Activated CD4-positive, alpha-beta memory T cell treated with anti-CD3 and anti-CD28 coated beads, Interleukin-2, amount 10 ng/mL, durations not matched to agents 7 days and 5 days (primary cell): ENCODE data around the gene DDX49. TPM values are rescaled to one million over a fixed set of nuclear protein-coding genes. Genes with fewer than 3 reads are reported as not detected.
"Not testable (repeated sequence)": the region's sequence is repeated elsewhere in the genome, so short reads cannot be mapped to it uniquely, and the experiment has no call there.

Experiments
- CTCF ChIA-PET: fragments of 350-600 bp; sonication (Branson Sonifier 250); formaldehyde crosslinking; loops from one replicate; lab custom pipeline; 2021; ENCODE audit warnings: antibody characterized with exemption, inconsistent platforms; lab: Charles Lee
- POLR2A ChIA-PET: fragments of 350-600 bp; sonication (Branson Sonifier 250); formaldehyde crosslinking; loops from one replicate; lab custom pipeline; 2021; ENCODE audit warnings: antibody characterized with exemption; lab: Charles Lee
- DNase-seq: peaks from one replicate; pipeline ENCODE4 v3.0.0-alpha.2; 2020
- H3K27ac Mint-ChIP-seq: one replicate; pipeline ENCODE4 v1.8.0; 2021; ENCODE audit warnings: mild to moderate bottlenecking, mixed read lengths
- H3K27me3 Mint-ChIP-seq: one replicate; pipeline ENCODE4 v1.8.0; 2021; ENCODE audit warnings: mixed read lengths
- H3K36me3 Mint-ChIP-seq: one replicate; pipeline ENCODE4 v1.8.0; 2021; ENCODE audit warnings: low read depth, mixed read lengths
- H3K4me1 Mint-ChIP-seq: one replicate; pipeline ENCODE4 v1.8.0; 2021; ENCODE audit warnings: mixed read lengths
- H3K4me3 Mint-ChIP-seq: one replicate; pipeline ENCODE4 v1.8.0; 2021; ENCODE audit warnings: mild to moderate bottlenecking, mixed read lengths
- H3K9me3 Mint-ChIP-seq: one replicate; pipeline ENCODE4 v1.8.0; 2021; ENCODE audit warnings: mixed read lengths
- total RNA-seq, 2 experiments: library from RNA; stranded (reverse); gene quantifications; one replicate each; pipeline ENCODE4 v1.2.3, GENCODE V29; 2021

Gene DDX49
- total RNA-seq, 2 experiments from 2014 or later: 34.0 to 36.2 TPM

DNA sequence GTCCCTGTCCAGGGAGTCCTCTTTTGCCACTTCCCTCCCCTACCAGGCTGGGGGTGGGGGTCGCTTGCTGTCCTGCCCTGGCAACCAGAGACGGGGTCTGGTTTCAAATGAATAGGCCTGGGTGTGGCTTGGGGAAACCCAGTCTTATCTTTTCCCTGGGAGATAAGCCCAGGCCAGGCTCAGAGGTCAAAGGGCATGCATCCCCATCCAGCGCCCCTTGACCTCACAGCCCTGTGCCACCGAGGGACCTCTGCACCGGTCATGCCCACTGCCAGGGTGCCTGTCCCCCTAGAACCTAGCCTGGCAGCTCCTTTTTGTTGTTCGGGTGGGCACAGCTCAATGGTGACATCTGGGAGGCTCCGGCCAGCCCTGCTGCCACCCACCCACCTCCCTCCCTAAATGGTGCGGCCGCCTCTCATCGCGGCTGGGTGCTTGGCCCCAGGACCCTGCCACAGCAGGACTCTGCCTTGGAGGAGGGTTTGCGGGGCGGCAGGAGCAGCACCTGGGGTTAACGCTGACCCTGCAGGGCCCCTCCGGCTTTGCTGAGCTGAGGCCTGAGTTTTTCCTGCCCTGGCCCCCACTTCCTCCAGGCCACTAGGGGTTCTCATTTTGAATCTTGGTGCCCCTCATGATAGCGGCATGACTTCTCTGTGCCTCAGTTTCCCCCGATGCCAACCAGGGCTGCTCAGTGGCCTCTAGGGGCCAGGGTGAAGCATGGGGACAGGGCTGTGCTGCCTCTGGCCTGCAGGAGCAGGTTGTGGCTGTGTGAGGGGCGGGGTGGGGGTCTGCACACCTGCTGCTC lies 20.7 kb upstream of the DDX49 start:
- peaks cover 24% of the 10 kb centered on the region for H3K27me3 Mint-ChIP-seq
- no peaks in the 10 kb centered on the region for H3K9me3 Mint-ChIP-seq
- H3K4me1 Mint-ChIP-seq: peaks cover 4% of the 10 kb centered on the region
- no peak overlapping the region for H3K27ac Mint-ChIP-seq
- CTCF ChIA-PET: no interaction called here
- H3K36me3 Mint-ChIP-seq: no peaks in the 10 kb centered on the region
- DNase-seq: no peak
- POLR2A ChIA-PET: no interaction called here
- H3K4me3 Mint-ChIP-seq: no peak overlapping the region

DNA sequence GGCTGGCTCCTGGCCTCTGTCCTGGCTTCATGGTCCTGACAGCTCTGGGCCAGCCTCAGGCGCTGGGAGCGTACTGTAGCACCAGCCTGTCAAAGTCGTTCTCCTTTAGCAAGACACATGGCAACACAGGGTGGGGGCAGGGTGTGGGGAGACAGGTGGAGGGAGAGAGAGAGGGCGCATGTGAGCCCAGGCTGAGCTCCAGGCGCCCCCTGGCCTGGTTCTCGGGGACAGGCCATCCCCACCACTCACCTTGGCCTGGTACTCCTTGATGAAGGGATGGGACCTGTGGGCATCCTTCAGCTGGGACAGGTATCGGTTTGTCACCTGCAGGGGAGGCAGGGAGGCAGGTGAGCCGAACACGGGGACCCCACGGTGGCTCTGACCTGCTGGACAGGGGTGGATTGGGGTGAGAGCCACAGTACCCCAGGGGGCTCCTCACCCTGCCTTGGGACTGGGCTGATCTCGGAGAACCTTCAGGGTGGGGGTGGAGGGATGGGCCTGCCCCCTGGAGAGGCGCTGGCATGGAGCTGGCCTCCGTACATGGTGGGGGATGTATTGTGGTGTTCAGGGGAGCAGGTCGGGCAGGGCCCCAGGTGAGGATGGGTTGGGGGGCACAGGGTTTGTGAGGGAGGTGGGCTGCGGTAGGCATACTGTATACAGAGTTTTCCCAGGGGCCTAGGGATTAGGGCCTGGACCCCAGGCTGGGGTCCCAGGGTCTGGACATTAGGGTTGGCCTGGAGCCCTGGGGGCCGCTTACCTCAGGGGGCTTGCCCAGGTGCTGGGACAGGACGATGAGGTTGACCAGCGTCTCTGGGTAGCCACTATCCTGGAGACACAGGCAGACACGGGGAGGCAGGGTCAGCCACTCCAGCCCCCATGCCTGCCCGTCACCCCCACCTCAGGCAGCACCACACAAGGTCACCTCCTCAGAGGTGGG lies 19.6 kb upstream of the DDX49 start:
- Mint-ChIP-seq H3K27ac (no peak overlapping the region), H3K27me3 (peaks cover 18% of the 10 kb centered on the region), H3K36me3 (no peaks in the 10 kb centered on the region), H3K4me3 (no peak overlapping the region), H3K4me1 (peaks cover 4% of the 10 kb centered on the region), H3K9me3 (no peaks in the 10 kb centered on the region)
- ChIA-PET CTCF (no interaction called here), POLR2A (interaction anchor here (1.1 kb wide), 1 partner anchor 20 kb away, joined by 3 read pairs; the partner anchor contains the start of genes COPE and DDX49)
- no peak for DNase-seq

DNA sequence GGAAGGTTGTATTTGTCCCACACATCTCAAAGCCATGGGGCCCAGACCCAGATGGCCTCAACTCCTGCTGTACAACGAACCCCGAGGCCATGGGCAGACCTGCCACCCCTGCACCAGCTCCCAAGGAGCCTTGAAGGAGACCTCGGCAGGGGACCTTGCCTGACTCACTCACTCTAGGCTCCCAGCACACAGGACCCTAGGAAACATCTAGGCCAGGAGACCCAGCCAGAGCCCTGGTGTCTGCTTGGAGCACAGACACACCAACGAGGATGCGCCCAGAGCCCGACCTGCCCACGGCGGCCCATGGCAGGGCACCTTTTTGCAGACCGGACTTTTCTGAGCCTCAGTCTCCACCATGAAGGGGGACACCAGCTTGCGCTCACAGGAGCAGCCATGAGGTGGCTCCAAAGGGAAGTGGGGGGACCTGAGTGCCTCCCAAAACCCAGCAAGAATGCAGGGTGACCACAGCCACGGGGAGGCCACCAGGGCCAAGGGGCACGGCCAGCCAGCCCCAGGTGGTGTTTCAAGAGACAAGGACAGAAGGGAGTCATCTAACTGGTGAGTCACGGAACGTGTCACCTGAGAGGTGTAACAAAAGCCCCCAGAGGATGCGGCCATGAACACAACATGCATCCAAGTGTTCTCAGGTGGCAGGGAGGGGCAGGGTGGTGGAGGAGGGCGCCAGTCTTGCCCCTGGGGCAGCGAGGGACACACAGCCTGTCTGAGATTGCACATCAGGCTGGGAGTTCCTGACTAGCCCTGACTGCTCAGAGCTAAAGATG lies 18.6 kb upstream of the DDX49 start:
- Mint-ChIP-seq H3K9me3 (no peaks in the 10 kb centered on the region), H3K4me1 (peaks cover 2% of the 10 kb centered on the region), H3K27ac (no peak overlapping the region), H3K36me3 (peaks cover 5% of the 10 kb centered on the region), H3K4me3 (no peak overlapping the region), H3K27me3 (peaks cover 14% of the 10 kb centered on the region)
- ChIA-PET POLR2A (no interaction called here), CTCF (no interaction called here)
- no peak for DNase-seq

DNA sequence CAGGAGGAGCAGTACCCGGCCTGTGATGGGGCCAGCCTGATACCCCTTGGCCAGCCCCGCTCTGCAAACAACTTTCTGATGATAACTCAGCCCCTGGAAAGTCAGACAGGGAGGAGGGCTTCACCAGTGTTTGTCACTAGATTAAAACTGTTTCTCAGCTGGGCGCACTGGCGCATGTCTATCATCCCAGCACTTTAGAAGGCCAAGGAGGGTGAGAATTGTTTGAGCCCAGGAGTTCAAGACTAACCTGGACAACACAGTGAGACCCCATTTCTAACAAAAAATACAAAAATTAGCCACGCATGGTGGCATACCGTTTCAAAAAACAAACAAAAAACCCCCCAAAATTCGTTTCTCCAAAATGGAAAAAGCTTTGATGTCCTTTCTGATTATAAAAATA lies 18.0 kb upstream of the DDX49 start:
- Mint-ChIP-seq H3K4me3 (no peak overlapping the region), H3K27ac (no peak overlapping the region), H3K27me3 (peaks cover 12% of the 10 kb centered on the region), H3K9me3 (no peaks in the 10 kb centered on the region), H3K4me1 (peaks cover under 1% of the 10 kb centered on the region), H3K36me3 (peaks cover 8% of the 10 kb centered on the region)
- CTCF ChIA-PET: no interaction called here
- no peak for DNase-seq
- POLR2A ChIA-PET: no interaction called here

DNA sequence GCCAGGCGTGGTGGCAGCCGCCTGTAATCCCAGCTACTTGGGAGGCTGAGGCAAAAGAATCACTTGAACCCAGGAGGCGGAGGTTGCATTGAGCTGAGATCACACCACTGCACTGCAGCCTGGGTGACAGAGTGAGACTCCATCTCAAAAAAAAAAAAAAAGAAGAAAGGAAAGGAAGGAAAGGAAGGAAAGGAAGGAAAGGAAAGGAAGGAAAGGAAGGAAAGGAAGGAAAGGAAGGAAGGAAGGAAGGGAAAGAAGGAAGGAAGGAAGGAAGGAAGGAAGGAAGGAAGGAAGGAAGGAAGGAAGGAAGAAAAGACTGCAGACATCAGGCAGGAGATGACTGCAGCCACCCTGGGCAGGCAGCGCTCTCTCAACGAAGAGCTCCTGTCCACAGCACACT lies 17.0 kb upstream of the DDX49 start:
- H3K27ac Mint-ChIP-seq, H3K4me3 Mint-ChIP-seq, DNase-seq, H3K9me3 Mint-ChIP-seq, H3K4me1 Mint-ChIP-seq, H3K36me3 Mint-ChIP-seq, CTCF ChIA-PET, H3K27me3 Mint-ChIP-seq: not testable (repeated sequence)
- POLR2A ChIA-PET: interaction anchor here (1.1 kb wide), 1 partner anchor 17 kb away, joined by 3 read pairs; the partner anchor contains the start of genes COPE and DDX49

DNA sequence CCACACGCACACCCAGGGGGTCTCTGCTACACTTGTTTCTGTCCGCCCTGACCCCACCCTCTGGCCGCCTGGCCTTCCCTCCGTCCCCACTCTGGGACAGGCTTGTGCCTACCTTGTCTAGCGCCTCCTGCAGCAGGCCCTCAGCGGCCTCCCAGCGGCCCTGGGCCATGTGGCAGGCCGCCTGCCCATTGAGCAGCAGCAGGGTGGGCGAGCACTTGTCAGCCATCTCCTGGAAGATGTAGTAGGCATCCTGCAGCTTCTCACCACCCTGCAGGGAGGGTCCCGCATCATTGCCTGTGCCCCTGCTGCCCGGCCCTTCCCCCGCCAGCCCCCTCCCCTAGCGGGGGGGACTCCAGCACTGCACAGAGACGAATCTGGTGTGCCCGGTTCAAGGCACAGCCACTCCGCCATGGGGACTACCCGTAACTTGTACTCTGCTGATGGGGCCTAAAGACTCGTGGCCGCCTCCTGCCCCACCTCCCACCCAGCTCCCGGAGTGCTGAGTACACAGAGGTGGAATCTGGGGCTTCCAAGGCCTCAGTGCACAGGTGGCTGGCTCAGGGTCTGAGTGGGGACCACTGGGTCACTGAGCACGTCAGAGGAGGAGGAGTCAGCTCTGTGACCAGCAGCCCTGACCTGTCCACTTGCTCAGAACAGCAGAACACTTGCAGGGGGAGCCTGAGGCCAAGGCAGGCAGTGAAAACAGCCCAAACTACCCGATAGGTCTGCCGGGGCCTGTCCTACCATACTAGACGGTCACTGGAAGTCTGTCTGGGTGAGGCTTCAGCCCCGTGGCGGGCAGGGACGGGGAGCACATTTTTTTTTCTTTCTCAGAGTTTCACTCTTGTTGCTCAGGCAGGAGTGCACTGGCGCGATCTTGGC lies 16.1 kb upstream of the DDX49 start:
- Mint-ChIP-seq H3K4me3 (no peak overlapping the region), H3K4me1 (no peaks in the 10 kb centered on the region), H3K36me3 (peaks cover 8% of the 10 kb centered on the region), H3K27me3 (no peaks in the 10 kb centered on the region), H3K9me3 (no peaks in the 10 kb centered on the region), H3K27ac (no peak overlapping the region)
- ChIA-PET CTCF (no interaction called here), POLR2A (interaction anchor here (1.1 kb wide), 1 partner anchor 16 kb away, joined by 3 read pairs; the partner anchor contains the start of genes COPE and DDX49)
- DNase-seq: no peak

DNA sequence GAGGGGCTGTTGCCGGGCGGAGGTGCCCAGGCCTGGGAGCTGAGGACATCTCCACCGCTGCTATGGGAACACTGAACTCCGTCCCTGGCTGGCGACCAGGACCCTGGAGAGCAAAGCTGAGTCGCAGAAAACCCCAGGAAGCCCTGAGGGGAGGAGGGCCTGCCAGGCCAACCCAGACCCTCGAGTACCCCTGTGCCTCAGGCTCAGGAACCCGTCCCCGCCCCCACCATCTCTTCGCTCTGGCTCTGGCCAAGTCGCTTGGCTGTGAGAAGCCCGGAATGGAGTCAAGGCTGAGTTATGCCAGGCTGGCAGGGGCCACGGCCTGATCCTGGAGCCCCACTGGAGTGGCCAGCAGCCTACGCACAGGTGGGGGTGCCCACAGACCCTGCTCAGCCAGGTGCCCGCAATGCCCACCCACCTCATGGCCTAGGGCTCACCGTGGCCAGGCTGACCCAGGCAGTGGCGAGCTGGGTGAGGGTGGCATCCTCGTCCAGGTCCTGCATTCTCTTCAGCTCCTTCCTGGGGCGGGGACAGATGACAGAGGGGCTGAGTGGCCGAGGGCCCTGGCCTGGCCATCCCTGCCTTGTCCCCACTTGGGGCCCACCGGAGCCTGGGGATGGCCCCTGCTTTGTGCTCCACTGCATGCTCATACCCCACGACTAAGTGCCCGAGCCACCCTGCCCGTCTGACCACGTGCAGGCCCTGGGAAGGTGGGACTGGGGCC lies 15.0 kb upstream of the DDX49 start:
- Mint-ChIP-seq H3K4me3 (no peak overlapping the region), H3K9me3 (no peaks in the 10 kb centered on the region), H3K27ac (no peak overlapping the region), H3K4me1 (no peaks in the 10 kb centered on the region), H3K27me3 (no peaks in the 10 kb centered on the region), H3K36me3 (peaks cover 9% of the 10 kb centered on the region)
- no peak for DNase-seq
- ChIA-PET CTCF (no interaction called here), POLR2A (no interaction called here)

DNA sequence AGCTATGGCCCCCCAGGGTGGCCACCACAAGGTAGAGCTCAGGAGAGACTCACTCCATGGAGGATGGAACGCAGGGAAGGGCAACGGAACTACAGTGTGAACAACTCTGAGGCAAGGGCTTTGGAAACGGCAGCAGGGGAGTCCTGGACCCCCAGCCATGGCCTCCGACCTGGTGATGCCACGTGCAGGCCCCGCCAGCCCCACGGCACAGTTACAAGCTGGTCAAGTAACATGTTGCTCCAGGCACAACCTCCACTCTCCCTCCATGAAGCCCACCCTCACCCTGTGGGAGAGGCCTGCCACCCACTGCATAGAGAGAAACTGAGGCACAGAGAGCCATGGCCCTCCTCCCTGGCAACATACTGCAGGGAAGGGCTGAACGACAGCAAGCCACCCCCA lies 14.5 kb upstream of the DDX49 start:
- Mint-ChIP-seq H3K4me1 (no peaks in the 10 kb centered on the region), H3K27me3 (no peaks in the 10 kb centered on the region), H3K27ac (no peak overlapping the region), H3K9me3 (no peaks in the 10 kb centered on the region), H3K4me3 (no peak overlapping the region), H3K36me3 (peaks cover 13% of the 10 kb centered on the region)
- POLR2A ChIA-PET: no interaction called here
- no peak for DNase-seq
- CTCF ChIA-PET: no interaction called here

DNA sequence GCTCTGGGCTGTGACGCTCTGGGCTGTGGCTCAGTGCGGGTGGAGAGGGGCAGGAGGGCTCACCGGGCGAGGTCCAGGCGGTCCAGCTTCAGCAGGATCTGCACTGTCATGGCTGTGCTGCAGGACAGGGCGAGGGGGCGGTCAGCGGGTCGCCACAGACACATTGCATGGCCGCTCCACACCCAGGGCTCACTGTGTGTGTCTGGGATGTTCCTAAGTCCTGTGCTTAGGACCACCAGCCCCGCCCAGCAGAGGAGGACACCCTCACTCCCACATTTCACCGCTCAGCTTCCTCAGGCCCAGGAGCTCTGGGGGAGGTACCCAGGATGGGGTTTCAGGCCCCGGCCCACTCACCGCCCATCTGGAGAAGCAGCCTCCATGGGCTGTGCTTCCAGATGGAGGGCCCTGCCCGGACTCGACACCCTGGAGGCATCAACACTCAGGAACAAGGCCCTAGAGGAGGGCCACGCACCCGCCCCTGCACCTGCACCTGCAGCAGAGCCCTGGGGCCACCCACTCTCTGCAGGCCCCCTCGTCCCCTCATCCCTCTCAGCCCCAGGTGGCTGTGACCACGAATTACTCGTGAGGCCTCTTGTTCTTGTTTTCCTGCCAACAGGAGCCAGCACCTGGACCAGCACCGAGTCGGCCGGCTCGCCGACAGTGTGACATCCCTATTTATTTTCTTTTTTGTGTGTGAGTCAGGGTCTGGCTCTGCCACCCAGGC lies 13.8 kb upstream of the DDX49 start:
- CTCF ChIA-PET: no interaction called here
- H3K4me3 Mint-ChIP-seq: no peak overlapping the region

DNA sequence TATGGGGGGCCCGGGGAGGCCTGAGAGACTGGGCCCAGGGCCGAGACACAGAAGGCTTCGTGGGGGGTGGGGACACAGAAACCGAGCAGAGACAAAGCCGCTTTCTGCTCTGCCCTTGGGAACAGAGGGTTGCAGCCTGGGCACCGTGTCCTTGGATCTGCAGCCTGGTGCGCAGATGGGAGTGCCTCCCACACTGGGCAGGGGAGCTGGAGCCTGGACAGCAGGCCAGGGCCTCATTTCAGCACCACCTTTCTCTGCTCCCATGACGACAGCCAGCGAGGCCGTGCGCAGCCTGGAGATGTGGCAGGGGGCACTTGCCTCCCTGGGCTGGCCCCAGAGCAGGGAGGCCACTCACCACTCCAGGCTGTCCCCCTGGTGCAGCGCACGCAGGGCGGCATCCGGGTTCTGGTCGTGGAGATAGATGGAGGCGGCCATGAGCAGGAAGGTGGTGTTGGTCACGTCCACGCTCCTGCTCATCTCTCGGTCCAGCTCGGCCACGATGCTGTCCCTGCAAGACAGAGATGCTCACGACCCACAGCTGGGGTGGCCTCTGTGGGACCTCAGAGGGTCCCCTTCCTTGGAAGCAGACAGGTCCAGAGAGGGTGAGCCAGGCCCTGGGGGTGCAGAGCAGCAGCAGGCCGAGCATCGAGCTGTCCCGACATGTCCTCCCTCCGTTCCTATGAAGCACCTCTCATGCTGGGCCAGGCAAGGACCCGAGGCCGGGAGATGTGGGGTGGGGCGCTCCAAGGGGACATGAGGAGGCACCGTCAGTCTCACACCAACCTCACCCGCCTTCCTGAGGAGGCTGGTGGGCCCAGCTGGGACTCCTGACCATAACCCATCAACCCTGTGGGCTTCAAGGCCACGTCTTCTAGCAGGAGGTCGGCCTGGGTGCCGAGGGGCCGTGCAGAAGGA lies 12.7 kb upstream of the DDX49 start:
- peaks cover 13% of the 10 kb centered on the region for H3K36me3 Mint-ChIP-seq
- H3K9me3 Mint-ChIP-seq: no peaks in the 10 kb centered on the region
- ChIA-PET CTCF (no interaction called here), POLR2A (interaction anchor here (0.9 kb wide), 1 partner anchor 11 kb away, joined by 4 read pairs; no protein-coding TSS in a partner anchor)
- DNase-seq: no peak
- no peak overlapping the region for H3K4me3 Mint-ChIP-seq
- H3K4me1 Mint-ChIP-seq: no peaks in the 10 kb centered on the region
- no peaks in the 10 kb centered on the region for H3K27me3 Mint-ChIP-seq
- no peak overlapping the region for H3K27ac Mint-ChIP-seq

More for the DNA sequence above, 13.8 kb upstream of the DDX49 start:
- POLR2A ChIA-PET: interaction anchor here (0.9 kb wide), 1 partner anchor 12 kb away, joined by 4 read pairs; no protein-coding TSS in a partner anchor
- no peak for DNase-seq
- H3K36me3 Mint-ChIP-seq: peaks cover 13% of the 10 kb centered on the region
- H3K9me3 Mint-ChIP-seq: no peaks in the 10 kb centered on the region
- no peaks in the 10 kb centered on the region for H3K27me3 Mint-ChIP-seq
- H3K4me1 Mint-ChIP-seq: no peaks in the 10 kb centered on the region
- H3K27ac Mint-ChIP-seq: no peak overlapping the region
